Stimulated activated CD8-positive, alpha-beta memory T cell treated with anti-CD3 and anti-CD28 coated beads, Interleukin-12 subunit alpha, Interleukin-12 subunit beta, amount 100 ng/mL, for 24 hours (primary cell): ENCODE results near the gene LSM12.
"Not testable (repeated sequence)": the region's sequence is repeated elsewhere in the genome, so short reads cannot be mapped to it uniquely, and the experiment has no call there.

Experiments
- DNase-seq: peaks from one replicate; pipeline ENCODE4 v3.0.0-alpha.2; 2020; ENCODE audit errors: extremely low read depth

LSM12 gene

DNA sequence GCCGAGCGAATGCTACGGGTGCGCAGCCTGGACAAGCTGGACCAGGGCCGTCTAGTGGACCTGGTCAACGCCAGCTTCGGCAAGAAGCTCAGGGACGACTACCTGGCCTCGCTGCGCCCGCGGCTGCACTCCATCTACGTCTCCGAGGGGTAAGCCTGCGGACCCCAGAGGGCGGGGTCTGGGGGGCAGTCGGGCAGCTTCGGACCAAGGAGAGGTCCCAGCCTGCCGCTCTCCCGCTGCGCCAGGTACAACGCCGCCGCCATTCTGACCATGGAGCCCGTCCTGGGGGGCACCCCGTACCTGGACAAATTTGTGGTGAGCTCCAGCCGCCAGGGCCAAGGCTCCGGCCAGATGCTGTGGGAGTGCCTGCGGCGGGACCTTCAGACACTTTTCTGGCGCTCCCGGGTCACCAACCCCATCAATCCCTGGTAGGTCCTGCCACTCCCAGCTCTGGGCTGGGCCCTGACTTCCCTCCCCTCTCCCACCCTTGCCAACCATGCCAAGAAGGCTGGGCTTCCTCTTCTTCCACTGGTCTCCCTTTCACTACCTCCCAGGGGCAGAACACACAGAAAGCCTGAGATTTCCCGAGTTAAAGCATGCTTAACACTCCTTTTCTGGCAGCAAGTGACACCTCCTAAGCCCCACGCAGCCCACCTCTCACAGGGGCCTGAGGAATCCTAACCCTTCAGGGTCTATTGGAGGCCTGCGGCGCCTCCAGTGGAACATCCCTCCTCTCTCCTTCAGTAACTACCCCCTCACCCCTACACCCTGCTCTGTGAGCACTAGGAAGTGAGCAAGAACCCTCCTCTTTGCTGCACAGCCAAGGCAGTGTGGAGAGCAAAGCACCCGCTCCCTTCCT, 58.9 kb downstream of the LSM12 start:
- no peak for DNase-seq

DNA sequence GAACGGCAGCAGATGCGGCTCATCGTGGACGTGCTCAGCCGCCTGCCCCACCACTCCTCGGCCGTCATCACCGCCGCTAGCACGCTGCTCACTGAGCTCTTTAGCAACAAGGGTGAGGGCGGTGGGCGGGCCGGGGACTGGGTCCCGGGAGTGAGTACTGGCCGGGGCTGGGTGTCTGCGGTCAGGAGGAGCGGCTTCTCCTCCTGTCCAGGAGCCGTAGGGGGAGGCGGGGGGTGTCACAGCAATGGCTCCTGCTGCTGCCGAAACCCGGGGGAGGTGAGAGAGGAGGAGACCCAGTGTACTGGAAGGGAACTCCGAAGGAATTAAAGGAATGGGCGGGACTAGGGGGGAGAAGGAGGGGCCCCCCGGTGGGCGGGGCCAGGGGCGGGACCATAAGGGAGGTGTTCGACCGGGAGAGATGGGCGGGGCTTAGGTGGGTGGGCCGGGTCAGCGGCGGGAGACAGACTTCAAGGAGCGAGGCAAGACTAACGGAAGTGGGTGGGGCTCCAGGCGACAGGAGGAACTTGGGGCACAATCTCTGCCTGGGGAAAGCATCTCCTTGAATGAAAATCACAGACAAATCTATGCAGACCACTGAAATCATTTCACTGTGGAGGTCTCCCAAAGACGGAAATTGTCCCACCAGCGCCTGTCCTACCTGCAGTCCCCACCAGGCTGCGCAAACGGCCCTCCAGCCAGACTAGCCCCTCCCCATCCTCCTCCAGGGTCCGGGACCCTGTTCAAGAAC, 59.7 kb downstream of the LSM12 start:
- peak; percentile 99 for DNase-seq

DNA sequence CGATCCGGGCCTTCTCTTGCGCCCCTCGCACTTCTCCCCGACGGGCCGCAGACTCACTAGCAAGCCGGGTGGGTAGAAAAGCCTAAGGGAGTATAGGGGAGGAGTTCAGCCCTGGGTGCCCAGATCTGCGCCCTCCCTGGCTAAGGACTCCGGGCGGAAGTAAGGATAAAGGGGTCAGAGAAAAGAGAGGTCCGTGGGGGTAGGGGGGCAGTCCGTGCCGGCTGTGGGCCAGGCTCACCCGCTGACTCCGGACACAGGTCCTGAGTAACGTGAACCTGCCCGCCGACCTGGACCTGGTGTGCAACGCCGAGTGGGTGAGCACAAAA, 60.2 kb downstream of the LSM12 start:
- no peak for DNase-seq

DNA sequence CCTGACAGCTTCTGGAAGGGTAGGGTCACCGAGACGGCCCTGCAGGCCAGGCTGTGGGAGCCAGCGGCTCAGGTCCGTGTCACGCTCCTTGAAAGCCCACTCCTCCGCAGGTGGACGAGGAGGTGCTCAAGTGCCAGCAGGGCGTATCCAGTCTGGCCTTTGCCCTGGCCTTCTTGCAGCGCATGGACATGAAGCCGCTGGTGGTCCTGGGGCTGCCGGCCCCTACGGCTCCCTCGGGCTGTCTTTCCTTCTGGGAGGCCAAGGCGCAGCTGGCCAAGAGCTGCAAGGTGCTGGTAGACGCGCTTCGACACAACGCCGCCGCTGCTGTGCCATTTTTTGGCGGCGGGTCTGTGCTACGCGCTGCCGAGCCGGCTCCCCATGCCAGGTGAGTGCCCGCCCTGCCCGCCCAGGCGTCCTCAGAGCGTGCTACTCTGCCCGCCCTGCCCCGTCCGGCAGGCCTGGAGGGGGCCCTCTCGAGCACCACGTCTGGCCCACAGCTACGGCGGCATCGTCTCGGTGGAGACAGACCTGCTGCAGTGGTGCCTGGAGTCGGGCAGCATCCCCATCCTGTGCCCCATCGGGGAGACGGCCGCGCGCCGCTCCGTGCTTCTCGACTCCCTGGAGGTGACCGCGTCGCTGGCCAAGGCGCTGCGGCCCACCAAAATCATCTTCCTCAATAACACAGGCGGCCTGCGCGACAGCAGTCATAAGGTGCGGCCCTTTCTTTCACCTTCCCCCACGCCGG, 60.8 kb downstream of the LSM12 start:
- no peak for DNase-seq

DNA sequence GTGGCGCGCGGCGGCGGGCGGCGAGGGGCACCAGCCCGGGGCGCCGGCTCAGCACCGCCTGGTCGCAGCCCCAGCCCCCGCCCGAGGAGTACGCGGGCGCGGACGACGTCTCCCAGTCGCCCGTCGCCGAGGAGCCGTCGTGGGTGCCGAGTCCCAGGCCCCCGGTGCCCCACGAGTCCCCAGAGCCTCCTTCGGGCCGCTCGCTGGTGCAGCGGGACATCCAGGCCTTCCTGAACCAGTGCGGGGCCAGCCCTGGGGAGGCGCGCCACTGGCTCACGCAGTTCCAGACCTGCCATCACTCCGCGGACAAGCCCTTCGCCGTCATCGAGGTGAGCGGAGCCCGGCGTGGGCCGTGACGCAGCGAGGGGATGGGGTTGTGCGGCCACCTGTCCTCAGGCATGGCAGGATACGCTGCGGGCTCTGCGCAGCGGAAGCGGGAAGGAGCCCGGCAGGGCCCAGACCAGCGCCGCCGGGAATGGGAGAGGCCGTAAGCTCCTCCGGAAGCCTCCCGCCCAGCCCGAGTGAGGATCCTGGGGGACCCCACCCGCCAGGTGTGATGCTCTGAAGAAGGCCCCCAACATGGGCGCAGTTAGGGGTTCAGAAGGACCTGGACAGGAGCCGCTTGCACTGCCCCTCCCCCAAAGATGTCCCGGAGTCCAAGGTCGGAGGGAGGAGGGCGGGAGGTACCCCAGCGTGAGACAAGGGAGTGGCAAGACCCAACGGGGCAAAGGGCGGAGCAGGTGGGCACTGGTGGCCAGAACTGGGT, 61.5 kb downstream of the LSM12 start:
- DNase-seq, result no peak

DNA sequence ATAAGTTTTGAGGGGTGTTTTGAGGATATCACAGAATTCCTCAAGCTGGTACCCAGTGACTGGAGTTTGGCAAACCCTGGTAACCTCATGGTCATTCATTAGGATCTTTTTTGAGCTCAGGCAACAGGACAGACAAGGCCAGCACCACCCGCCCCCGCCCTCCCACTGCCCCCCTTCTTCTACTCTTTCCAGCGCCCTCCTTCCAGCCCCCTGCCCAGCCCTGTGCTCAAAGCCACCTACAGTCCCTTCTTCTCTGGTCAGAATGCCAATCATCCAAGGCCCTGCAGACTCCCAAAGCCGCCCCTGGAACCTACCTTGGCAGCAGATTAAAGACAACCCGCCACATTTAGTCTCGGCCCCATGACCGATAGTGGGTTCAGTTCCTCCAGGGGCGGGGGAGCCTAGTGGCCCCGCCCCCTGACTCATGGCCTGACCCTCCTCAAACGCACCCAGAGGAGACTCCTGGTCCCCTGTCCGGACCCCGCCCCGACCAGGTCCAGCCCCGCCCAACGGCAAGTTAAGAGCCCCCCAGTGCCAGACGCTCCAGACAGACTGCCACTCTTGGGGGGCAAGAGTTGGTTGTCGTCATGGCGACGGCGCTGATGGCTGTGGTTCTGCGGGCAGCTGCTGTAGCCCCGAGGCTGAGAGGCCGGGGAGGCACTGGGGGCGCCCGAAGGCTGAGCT, 62.3 kb downstream of the LSM12 start, which contains the start of gene NAGS:
NAGS (plus strand) TSS at position 546 of the 684 bp plus-strand sequence; CDS start at position 588, 42 bp downstream.
- no peak for DNase-seq

DNA sequence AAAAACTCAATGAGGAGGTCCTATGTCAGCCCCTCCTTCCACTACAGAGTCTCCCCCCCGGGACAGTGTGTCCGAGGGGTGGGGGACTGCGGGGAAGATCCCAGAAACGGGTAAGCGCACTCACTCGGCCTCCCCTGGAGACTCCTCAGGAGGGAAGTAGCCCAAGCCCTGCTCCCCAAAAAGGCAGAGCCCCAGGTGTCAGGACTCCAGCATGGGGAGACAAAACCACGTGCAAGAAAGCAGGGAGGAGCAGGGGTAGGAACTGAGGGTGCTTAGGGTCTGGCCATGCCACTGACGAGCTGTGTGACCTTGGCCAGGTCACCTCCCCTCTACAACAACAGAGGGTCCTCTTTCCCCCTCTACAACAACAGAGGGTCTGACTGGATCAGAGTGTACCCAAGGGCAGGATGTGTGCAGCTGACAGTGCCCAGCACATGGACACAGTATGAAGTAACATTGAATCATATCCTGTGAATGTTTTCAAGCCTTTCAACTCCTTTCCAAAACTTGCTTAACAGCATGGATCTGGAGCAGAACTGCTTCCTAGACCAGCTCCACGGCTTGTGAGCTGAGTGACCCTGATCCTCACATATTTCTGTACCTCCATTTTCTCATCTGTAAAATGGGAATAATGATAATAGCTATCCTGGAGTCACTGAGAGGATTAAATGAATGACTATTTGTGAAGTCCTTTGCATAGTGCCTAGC, 64.2 kb downstream of the LSM12 start:
- DNase-seq, result no peak

DNA sequence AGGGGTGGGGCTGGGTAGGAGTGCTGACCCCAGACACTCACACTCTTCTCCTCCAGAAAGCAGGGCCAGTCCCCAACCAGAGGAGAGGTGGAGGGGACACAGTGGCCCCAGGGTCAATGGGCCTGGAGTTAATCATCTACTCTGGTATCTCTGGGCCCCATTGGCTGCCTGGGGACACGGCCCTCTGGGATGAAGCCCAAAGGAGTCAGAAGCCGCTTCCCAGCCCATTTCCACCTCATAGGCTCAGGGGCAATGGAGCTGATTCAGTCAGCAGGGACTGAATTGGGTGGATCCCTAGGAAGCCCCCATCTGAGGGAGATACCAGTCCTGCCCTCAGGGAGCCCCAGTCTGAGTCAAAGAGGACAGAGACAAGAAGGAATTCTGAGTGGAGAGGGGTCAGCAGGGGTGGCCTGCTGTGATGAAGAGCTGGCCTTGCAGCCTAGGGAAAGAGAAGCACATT, 65.0 kb downstream of the LSM12 start:
- no peak for DNase-seq

DNA sequence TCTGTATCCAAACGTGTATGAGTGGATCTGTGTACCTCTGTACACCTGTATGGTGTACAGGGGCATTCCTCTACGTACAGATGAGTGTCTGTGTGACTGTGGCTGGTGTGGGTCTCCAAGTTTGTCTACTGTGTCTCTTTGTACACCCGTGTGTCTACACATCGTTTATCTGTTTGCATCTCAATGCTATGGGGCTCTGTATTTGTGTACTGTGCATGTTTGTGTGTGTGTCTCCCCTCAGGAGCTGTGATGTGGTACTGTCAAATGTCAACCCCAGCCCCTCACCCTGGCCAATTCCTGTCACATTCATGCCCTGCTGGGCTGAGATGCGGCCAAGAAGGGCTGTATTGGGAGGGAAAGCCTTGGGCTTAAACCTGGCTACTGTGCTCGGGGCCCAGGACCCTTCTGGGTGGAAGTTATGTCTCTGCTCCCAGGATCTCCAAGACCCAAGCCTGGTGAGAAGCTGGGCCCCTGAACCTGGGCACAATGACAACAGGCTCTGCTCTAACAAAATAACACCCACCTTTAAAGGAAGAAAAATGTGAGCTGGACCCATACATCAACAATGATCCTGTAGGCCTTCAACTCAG, 65.5 kb downstream of the LSM12 start:
- DNase-seq, result no peak

DNA sequence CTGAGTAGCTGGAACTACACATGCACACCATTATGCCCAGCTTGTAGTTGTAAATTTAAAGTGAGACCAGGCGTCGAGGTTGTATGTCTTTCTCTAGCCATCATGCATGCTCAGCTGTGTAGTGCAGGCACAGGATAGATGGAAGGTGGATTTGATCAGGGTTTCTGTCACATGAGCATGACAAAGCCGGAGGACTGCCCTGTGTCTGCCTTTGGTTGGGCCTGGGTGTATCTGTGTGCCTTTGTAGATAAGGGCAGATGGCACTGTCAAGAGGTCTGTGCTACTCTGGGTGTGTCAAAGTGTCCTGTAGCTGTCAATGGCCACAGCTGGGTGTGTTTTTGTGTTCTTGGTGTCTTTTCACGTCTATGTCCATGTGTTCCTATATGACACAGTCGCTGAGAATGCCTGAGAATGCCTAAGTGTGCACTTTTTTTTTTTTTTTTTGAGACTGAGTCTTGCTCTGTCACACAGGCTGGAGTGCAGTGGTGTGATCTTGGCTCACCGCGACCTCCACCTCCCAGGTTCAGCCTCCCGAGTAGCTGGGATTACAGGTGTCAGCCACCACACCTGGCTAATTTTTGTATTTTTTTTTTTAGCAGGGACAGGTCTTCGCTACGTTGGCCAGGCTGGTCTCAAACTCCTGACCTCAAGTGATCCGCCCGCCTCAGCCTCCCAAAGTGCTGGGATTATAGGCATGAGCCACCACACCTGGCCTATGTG, 66.2 kb downstream of the LSM12 start:
- DNase-seq, result no peak

DNA sequence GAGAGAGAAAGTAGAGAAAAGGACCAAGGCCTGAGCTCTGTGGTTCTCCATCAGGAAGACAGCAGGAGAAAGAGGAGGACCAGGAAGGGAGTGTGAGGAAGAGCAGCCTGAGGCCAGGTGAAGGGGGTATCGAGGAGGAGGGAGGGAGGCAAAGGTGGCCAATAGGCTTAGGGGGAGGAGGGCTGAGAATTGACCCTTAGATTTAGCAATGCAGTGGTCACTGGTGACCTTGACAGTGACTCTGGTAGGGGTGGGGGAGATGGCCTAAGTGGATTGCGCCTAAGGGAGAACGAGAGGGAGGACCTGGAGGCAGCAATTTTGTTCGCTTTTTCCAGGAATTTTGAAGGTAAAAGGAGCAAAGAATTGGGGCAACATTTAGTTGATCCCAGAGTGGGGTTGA, 67.4 kb downstream of the LSM12 start:
- no peak for DNase-seq

DNA sequence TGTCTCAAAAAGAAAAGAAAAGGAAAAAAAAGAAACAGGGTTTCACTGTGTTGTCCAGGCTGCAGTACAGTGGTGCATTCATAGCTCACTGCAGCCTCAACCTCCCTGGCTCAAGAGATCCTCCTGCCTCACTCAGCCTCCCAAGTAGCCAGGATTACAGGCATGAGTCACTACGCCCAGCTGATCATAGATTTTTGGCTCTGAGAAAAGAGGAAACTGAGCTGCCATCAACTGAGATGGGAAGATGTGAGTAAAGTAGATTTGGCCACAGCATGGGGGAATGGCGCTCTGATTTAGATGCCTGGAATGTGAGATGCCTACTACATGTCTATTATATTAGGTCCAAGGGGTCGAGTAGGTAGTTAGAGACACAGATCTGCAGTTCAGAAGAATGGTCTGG, 67.9 kb downstream of the LSM12 start:
- DNase-seq, result no peak

DNA sequence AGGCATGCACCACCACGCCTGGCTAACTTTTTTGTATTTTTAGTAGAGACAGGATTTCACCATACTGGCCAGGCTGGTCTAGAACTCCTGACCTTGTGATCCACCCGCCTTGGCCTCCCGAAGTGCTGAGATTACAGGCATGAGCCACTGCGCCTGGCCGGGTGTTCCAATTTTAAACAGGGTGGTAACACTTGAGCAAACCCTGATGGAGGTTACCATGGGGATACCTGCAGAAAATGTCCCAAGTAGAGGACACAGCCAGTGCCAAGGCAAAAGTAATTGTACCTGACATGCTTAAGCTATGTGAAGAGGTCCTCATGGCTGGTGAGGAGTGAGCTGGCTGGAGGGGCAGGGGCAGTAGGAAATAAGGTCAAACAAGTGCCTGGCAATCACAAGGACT, 69.3 kb downstream of the LSM12 start:
- not testable (repeated sequence) for DNase-seq

DNA sequence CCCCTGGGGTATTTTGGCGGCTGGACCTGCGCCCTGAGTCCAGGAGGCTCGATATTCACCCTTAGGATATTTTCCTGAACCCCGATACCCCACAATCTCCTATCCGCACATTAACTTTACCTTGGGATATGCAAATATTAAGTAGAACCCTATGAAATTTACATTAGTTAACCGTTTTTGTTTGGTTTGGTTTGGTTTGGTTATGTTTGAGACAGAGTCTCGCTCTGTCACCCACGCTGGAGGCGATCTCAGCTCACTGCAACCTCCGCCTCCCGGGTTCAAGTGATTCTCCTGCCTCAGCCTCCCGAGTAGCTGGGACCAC, 71.4 kb downstream of the LSM12 start:
- DNase-seq, result no peak

DNA sequence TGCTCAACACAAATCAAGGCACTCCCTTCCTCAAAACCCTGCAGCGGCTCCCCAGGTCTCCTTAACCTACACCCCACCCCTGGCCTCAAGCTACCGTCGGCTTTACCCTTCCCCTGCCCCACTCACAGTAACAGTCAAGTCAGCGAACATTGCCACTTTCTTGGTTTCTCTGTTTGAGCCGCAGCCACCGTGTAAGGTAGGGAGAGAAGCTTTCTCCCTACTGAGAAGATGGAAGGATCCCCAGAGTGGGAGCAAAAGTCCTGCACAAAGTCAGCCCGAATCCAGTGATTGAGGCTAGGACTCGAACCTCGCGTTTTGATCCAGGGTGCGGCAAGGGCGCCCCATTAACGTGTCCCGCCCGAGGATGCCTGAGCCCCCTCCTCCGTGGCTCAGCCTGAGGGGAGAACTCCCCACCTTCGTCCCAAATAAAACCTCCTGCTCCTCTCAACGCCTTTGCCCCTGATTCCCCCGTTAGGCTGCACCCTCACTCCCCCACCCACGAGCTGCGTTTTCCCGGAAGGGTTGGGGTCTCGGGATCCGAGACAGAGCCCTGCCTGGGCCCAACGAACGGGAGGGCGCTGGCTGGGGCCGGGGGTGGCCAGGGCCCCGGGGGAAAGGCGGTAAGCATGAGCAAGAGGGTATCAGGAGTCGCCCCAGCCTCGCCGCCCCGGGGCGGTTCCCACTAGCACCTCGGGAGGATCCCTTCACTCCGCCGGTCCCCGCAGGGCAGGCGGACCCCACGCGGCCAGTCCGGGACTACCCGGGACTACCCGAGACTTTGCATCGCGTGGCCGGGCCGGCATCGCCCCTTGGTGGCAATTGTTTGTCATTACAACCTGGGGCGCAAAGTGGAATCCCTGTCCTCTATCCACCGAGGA, 72.0 kb downstream of the LSM12 start:
- DNase-seq, result no peak

DNA sequence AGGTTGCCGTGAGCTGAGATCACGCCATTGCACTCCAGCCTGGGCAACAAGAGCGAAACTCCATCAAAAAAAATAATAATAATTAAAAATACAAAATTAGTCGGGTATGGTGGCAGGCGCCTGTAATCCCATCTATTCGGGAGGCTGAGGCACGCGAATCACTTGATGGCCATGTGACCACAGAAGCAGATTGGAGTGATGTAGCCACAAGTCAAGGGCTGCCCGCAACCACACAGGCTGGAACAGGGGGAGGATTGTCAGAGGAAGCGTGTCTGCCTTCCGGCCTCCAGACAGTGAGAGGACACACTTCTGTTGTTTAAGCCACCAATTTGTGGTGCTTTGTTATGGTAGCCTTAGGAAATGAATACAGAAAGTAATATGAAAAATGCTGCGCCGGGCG, 73.8 kb downstream of the LSM12 start:
- DNase-seq, result no peak

DNA sequence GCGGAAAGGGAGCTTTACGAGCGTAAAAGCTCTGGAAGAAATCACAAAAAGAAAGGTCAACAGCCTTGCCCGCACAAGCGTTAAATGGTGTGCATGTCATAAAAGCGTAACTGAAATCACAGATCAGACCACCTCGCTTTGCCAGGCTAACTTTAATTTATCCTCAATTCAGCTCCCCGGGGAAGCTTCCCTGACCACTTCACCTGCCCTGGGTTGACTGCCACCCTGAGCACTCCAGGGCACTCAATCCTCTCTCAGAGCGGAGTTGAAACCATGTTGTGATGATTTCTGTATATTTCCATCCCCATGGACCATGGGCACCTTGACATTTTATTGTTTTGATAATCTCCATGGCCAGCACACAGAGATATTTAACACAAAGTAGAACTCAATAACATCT, 78.2 kb downstream of the LSM12 start:
- DNase-seq, result no peak
